ENCODE results near the gene EHD1.

The EHD1 gene

DNA sequence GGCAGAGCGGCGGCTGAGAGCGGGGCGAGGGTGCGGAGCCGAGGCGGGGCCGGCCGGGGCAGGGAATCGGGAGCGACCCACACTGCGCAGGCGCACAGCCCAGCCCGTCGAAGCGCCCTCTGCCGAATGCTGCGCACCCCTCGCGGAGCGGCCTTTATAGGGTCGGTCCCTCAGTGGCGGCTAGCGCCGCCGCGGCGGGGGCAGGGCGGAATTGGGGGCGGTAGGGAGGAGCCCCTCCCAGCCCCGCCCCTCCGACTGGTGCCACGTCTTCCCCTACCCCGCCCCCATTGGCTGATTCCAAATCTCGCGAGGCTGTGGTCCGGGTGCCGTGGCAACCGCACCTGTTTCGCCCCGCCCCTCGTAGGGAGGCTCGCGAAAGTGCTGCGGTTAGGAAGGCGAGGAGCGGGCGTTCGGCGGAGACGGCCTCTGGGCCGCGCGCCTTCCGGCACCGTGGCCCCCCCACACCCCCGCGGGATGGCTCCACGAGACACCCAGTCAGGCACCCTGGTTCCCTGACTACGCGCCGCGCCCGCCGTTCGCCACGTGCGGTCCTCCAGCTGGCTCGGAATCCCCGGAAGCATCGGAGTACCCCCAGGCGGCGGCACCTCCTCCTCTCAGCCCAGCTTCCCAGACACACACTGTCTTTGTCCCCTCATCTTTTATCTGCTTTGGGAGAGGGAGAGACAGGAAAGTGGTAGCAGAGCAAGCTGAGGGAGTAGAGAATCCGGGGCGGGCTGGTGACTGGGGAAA, at the start of gene EHD1:
Gene EHD1, minus strand, starts transcription at position 128 of the 750 bp plus-strand sequence. CDS start 157 bp downstream, outside the sequence.
- TF ChIP-seq, protein P1, sequence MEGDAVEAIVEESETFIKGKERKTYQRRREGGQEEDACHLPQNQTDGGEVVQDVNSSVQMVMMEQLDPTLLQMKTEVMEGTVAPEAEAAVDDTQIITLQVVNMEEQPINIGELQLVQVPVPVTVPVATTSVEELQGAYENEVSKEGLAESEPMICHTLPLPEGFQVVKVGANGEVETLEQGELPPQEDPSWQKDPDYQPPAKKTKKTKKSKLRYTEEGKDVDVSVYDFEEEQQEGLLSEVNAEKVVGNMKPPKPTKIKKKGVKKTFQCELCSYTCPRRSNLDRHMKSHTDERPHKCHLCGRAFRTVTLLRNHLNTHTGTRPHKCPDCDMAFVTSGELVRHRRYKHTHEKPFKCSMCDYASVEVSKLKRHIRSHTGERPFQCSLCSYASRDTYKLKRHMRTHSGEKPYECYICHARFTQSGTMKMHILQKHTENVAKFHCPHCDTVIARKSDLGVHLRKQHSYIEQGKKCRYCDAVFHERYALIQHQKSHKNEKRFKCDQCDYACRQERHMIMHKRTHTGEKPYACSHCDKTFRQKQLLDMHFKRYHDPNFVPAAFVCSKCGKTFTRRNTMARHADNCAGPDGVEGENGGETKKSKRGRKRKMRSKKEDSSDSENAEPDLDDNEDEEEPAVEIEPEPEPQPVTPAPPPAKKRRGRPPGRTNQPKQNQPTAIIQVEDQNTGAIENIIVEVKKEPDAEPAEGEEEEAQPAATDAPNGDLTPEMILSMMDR (IDR thresholded peaks at IDR 0.05; ENCODE audit: control insufficient read depth, extremely low read depth, insufficient read depth), result peak; percentile 93
- peak; percentile 87 for DNase-seq (ENCODE audit: low read depth)

GRCh38 chr11:64926689-64927088, 48.3 kb upstream of the EHD1 start:
- H3K4me3 ChIP-seq (ENCODE audit: low read depth, low read length), result no peak overlapping the region
- TF ChIP-seq, protein P1 (IDR thresholded peaks at IDR 0.05; ENCODE audit: control insufficient read depth, extremely low read depth, insufficient read depth), result no peak
- DNase-seq (ENCODE audit: low read depth), result no peak

More for the DNA sequence above, at the start of gene EHD1:
- peak within 1 kb of the TSS; percentile 62 for H3K4me3 ChIP-seq (ENCODE audit: low read depth, low read length)

DNA sequence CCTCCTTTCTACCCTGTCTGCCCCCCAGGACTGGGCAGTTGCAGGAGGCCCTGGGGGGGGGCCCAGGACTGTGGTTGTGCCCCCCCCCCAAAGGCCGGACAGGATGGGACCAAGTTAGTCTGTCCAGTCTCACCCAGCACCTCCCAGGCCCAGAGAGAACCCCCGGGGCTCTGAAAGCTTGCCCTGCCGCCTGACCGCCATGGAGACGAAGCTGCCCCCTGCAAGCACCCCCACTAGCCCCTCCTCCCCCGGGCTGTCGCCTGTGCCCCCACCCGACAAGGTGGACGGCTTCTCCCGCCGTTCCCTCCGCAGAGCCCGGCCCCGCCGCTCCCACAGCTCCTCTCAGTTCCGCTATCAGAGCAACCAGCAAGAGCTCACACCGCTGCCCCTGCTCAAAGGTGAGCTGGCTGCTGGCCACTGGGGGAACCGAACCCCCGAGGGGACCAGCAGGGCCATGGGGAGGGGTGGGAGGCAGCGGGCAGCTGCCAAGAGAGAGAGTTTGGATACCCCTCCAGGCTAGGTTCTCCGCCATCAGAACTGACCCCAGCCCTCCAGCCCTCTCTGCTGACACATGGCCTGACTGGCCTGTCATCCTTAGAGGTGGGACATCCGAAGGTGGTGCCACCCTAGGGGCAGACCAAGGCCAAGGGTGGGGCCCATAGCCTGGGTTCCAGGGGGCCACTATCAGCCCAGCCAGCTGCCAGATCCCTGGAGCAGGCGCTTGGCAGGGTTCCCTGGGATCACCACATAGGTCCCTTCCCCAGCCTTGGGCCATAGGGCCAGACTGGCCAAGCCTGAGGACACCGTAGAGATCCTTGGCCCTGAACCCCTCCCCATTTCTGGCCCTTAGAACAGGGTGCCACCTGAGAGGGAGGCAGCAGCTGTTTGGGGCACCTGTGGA, 47.4 kb upstream of the EHD1 start:
- no peak for DNase-seq (ENCODE audit: low read depth)
- TF ChIP-seq, protein P1 (IDR thresholded peaks at IDR 0.05; ENCODE audit: control insufficient read depth, extremely low read depth, insufficient read depth), result no peak
- H3K4me3 ChIP-seq (ENCODE audit: low read depth, low read length), result peak overlapping the region; percentile 85

DNA sequence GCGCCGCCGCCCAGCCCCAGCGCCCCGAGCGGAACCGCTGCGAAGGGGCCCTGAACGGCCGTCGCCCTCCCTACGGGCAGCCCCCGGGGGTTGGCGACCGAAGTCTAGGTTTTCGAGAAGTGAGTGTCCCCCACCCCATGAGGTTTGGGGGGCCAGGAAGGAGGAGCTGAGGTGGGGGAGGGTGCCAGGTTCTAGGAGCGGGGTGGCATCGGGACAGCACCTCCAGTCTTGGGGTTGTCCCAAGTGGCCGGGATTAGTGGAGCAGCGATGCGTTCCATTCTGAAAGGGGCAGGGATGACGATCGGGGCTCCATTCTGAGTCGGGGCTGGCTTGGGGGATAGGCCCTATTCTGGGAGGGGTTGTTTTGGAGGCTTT, 46.5 kb upstream of the EHD1 start:
- peak overlapping the region; percentile 85 for H3K4me3 ChIP-seq (ENCODE audit: low read depth, low read length)
- DNase-seq (ENCODE audit: low read depth), result no peak
- TF ChIP-seq, protein P1 (IDR thresholded peaks at IDR 0.05; ENCODE audit: control insufficient read depth, extremely low read depth, insufficient read depth), result no peak

- peak within 1 kb of the TSS; percentile 85 for H3K4me3 ChIP-seq (ENCODE audit: low read depth, low read length)
- peak; percentile 79 for DNase-seq (ENCODE audit: low read depth)
- TF ChIP-seq, protein P1 (IDR thresholded peaks at IDR 0.05; ENCODE audit: control insufficient read depth, extremely low read depth, insufficient read depth), result no peak
Measured at GRCh38 chr11:64923944-64924909, 45.8 kb upstream of the EHD1 start, which contains the start of gene PPP2R5B. Gene PPP2R5B, plus strand, starts transcription at chr11:64924689. Its CDS starts 1,046 bp downstream, at chr11:64925735.

- no peak for DNase-seq (ENCODE audit: low read depth)
- TF ChIP-seq, protein P1 (IDR thresholded peaks at IDR 0.05; ENCODE audit: control insufficient read depth, extremely low read depth, insufficient read depth), result no peak
- H3K4me3 ChIP-seq (ENCODE audit: low read depth, low read length), result peak overlapping the region; percentile 85; the same call in 1 of the 2 replicates
Measured at GRCh38 chr11:64923151-64923661, 44.8 kb upstream of the EHD1 start.

Data from LNCaP clone FGC (cell line).